ENCODE results near the gene IRGQ.

Gene IRGQ

DNA sequence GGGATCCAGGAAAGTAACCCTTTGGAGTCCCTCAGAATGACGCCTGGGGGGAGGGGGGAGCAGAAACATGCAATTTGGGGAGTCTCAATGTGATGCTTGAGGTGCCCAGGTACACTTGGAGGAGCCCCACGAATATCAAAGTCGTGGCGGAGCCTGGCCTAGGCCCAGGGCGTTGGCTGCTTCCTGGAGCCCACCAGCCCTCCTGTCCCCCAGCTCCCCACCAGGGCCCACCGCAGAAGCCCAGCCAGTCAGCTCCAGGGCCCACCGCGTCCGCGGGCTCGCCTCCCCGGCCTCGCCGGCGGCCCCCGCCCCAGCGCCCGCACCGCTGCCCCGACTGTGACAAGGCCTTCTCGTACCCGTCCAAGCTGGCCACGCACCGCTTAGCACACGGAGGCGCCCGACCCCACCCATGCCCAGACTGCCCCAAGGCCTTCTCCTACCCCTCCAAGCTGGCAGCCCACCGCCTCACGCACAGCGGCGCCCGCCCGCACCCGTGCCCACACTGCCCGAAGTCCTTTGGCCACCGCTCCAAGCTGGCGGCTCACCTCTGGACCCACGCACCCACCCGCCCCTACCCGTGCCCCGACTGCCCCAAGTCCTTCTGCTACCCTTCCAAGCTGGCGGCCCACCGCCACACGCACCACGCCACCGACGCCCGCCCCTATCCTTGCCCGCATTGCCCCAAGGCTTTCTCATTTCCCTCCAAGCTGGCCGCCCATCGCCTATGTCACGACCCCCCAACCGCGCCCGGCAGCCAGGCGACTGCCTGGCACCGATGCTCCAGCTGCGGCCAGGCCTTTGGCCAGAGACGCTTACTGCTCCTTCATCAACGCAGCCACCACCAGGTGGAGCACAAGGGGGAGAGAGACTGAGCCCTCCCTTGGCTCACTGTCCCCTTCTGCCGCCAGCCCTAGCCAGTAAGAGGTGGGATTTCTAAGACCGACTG, 60.8 kb downstream of the IRGQ start:
- DNase-seq: no peak

Data from GOT3 (cell line).